Kidney capillary endothelial cell (primary cell): ENCODE results near the gene ZCCHC17.

Experiments
- DNase-seq: peaks from one replicate; pipeline ENCODE4 v3.0.0-alpha.2; 2018; ENCODE audit warnings: low spot score

Gene ZCCHC17

DNA sequence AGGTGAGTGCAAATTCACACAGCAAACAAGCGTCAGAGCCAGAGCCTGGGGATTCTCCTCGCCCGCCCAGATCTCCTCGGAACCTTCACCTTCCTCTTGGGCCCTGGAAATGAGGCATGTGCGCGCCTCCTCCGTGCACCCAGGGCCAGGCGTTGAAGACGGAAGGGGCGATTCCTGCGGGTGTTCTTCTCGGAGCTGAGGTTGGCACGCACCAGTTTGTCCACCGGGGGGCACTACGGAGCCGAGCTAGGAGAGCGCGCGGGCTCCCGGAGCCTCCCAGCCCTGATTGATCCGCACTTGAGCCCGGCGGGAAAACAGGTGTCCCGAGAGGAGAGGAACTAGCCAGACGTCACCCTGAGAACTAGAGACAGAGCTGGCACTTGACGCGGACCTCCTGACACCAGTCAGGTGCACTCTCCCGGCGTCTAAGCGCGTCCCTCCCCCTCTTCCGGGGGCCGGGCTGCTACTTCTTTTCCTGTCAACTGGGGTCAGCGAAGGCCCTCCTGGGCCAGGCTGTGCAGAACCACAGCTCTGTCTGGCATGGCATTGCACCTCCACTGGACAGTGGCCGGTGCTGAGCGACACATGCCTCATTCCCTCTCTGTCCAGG is 97.9 kb downstream of the ZCCHC17 start:
- DNase-seq: peak; percentile 68

- DNase-seq: no peak
Measured at GRCh38 chr1:31396633-31397351, 100.0 kb downstream of the ZCCHC17 start.

- no peak for DNase-seq
Measured at GRCh38 chr1:31397360-31398095, 100.7 kb downstream of the ZCCHC17 start.

GRCh38 chr1:31398246-31398645 is 101.4 kb downstream of the ZCCHC17 start:
- no peak for DNase-seq

DNA sequence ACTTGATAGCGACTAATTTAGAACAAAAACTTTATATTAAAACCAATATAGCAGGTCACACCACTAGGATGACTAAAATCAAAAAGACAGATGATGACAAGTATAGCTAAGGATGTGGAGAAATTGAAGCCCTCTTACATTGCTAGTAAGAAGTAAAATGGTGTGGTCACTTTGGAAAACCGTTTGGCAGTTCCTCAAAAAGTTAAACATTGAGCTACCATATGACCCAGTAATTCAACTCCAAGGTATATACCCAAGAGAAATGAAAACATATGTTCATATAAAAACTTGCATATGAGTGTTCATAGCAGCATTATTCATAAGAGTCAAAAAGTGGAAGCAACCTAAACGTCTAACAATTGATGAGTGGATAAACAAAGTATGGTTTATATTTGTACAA is 103.1 kb downstream of the ZCCHC17 start:
- DNase-seq: no peak

DNA sequence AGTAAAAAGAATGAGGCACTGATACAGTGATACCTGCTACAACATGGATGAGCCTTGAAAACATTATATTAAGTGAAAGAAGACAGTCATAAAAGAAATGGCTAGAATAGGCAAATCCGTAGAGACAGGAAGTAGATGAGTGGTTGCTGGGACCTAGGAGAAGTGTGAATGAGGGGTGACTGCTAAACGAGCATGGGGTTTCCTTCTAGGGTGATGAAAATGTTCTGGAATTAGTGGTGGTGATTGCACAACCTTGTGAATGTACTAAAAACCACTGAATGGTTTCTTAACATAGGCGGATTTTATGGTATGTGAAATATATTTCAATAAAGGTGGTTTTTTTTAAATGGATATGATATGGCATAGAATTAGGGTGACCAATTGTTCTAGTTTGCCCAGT is 103.6 kb downstream of the ZCCHC17 start:
- no peak for DNase-seq

DNA sequence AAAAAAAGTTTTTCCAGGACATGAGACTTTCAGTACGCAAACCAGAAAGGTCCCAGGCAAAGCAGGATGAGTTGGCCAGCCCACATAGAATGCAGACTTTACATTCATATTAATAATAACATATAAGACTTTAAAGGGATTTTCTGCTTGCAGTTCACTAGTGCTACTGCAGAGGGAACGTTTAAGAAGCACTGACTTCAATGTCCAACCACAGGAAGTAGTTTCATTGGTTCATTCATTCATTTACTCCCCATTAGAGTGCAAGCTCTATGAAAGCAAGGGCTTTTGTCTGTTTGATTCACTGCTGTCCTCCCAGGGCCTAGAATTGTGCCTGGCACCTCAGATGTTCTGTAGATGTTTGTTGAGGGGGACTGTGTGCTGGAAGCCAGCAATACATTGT is 104.4 kb downstream of the ZCCHC17 start:
- no peak for DNase-seq

- no peak for DNase-seq
Measured at GRCh38 chr1:31405578-31406245, 108.9 kb downstream of the ZCCHC17 start.

- peak; percentile 58 for DNase-seq
Measured at GRCh38 chr1:31407029-31407626, 110.3 kb downstream of the ZCCHC17 start.

- DNase-seq: no peak
Measured at GRCh38 chr1:31408788-31409318, 112.0 kb downstream of the ZCCHC17 start.

GRCh38 chr1:31409946-31410858 is 113.4 kb downstream of the ZCCHC17 start:
- no peak for DNase-seq

DNA sequence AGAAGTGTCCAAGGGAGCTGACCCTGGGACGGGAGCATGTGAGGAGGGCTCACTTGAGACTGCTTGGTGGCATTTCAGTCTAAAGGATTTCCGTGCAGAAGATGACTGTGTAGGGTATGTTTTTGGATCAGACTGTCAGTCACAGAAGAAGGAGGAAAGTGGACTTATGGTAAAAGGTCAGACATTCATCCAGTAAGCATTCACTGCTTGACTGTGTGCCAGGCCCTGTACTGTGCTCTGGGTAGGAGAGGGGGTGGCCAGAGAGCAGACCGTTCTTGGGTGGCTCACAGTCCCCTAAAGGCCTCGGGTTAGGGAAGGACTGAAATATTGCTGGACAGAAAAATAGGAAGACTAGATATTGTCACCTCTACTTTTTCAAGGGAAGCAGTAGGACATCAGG is 114.0 kb downstream of the ZCCHC17 start:
- DNase-seq: no peak

DNA sequence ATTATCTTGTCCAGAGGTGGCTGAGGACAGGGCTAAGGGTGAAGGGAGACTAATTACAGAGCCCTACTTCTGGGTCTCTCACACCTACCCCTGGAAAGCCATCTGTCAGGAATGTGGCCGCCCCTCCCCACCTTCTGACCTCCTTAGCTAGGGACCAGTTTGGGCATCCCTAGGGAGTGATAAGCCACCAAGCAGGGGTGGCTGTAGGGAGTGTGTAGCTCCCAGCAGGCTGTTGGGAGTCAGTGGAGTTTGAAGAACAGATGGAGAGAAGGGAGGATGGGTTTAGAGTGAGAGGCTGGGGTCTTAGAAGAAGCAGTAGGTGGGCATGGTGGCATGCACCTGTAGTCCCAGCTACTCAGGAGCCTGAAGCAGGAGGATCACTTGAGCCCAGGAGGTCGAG is 115.4 kb downstream of the ZCCHC17 start:
- DNase-seq: no peak

DNA sequence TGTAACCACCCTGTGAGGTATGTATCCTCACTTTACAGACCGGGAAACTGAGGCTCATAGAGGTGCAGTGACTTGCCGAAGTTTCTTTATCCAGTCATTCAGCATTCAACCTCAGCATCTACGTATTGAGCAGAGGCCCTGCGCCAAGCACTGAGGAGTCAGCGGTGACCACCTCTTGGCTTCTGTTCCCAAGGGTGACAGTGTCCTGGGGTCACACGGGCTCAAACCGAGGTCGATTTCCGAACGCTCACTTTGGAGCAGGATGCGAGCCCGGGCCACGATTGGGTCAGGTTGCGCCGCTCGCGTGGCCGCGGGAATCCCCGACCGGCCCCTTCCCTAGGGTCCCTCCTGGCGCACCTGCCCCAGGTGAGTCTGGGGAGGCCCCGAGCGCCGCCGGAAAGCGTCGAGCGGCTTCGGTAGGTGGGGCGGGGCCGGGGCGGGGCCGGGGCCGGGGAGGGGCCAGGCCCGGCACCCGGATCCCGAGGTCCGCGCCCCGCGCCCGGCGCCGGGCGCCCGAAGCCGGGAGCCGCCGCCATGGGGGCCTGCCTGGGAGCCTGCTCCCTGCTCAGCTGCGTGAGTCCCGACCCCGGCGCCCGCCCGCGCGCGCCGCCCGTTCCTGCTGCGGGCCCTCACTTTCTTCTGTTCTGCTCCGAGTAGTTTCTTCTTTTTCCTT is 116.0 kb downstream of the ZCCHC17 start, which contains the start of gene SERINC2:
Gene SERINC2, plus strand, starts transcription at position 482 of the 673 bp plus-strand sequence. Its CDS starts 53 bp downstream, at position 535.
- DNase-seq: no peak

DNA sequence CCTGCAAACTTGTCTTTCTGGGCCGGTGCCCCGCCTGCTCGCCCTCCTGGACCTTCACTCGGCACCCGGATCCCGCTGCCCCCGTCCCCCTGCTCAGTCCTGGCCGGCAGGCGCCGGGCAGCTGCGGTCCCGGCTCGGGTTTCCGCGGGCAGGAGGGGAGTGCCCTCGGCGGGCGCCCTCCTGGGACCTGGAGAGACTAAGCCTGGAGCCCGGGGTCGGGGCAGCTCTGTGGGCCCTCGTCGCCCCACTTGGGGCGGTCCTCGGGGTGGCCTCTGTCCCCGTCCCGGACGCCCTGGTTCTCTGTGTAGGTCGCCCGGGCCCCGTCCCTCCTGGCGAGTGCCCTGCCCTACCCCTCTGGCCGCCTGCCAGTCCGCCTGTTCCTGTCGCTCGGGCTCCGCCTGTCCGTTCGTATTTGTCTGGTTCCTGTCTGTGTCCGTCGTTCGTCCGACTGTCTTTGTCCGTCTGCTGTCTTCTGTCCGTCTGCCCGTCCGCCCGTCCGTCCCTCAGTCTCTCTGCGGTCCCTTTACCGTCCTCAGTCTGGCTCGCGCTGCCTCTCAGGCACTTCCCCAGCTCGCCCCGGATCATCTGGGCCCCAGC is 116.7 kb downstream of the ZCCHC17 start:
- DNase-seq: peak; percentile 69
